HG02623 (cell line): ENCODE data around the gene BCAP29.

Experiments
- ATAC-seq: cut with Tn5 transposase; IDR thresholded peaks from one replicate; pipeline ENCODE4 v1.9.1; 2021; ENCODE audit warnings: moderate library complexity; ENCODE audit not compliant: unreplicated experiment

Gene BCAP29

DNA sequence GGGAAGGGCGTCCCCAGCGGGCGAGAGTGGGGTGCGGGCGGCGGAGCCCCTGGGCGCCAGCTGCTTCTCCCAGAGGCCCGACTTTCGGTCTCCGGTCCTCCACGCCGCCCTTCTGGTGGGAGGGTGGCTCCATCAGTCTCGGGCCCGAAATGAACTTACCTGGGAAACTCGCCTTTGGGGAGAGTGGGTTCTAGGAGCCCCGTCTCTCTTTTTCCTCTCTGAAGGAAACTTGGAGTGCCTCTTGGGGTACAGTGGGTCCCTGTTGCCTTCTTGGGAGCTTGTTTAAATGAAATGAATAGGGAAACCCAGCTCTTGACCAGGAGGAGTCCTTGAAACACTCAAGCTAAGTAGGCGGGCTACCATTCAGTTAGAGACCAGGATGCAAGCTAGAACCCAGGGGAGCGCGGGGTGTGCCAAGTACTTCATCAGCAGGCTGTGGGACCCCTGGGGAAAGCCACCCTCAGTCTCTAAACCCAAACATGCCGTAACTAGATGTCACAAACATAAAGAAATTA lies 81.9 kb downstream of the BCAP29 start:
- no peak for ATAC-seq

DNA sequence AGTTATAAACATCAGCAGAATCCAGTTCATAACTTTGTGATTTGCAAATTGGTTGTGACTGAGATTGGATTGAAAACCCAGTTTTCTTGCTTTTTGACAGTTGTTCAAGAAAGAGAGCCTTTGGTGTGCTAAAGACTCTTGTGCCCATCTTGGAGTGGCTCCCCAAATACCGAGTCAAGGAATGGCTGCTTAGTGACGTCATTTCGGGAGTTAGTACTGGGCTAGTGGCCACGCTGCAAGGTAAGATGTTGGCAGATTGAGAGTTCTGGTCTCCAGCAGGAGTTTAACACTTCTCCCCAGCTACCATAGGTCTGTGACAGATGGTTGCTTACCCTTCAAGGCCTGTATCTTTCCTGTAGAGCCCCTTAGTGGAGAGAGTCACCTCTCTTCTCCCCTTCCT lies 83.2 kb downstream of the BCAP29 start:
- ATAC-seq: no peak

DNA sequence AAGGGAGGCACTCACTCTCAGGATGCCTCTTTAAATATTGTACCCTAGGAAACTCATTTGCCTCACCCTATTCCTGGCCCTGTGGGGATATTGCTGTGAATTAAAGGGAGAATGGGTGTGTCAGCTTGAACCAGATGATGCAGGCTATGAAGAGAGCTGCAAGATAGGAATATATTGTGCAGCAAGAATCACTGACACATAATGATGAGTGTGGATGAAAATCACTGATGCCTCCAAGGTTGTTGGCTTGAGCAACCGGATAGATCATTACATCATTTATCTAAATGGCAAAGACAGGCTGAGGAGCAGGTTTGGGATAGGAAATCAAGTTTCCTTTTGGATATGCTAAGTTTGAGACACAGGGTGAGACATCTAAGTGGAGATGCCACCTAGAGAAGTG lies 86.7 kb downstream of the BCAP29 start:
- no peak for ATAC-seq

DNA sequence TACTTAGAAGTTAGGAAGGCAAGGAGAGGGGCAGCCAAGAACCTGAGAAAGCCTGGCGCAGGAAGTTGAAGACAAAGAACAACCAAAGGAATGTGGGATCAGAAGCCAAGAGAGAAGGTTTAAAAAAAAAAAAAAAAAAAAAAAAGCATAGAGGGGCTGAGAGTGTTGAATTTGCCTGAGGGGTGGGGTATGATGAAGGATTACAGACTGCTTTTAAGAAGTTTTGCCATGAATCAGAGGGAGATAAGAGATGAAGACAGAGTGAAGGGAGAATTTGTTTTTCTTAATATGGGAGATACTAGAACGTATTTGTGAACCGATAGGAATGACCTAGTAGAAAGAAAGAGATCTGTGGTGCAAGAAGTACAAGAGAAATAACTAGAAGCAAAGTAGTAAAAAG lies 87.3 kb downstream of the BCAP29 start:
- no peak for ATAC-seq

DNA sequence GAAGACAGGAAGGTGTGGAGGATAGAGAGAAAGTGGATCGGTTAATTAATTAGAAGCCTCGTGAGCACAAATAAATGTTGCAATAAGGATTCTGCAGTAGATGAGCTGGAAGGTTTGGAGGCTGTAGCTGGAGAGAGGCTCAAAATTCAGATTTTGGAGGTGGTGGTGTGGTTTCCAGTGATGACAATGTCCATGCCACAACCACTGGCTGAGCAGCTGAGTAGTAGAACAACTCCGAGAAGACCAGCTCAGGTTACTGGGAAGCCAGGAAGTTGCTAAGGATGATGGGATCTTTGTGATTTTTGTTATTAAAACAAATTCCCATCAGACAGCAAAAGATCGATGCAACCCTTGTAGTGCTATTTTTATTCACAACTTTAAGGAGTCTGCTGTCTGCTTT lies 88.2 kb downstream of the BCAP29 start:
- no peak for ATAC-seq
